NB4 (cell line): ENCODE data around the gene RAB25.

Source experiments
- DNase-seq: peaks from one replicate; pipeline ENCODE4 v3.0.0; 2010; ENCODE audit warnings: low read depth
- H3K4me3 ChIP-seq: one replicate; pipeline ENCODE4 v1.5.1; 2011; ENCODE audit warnings: mild to moderate bottlenecking, low read depth, low read length, moderate library complexity
- MYC ChIP-seq: IDR thresholded peaks from 2 replicates; pipeline ENCODE4 v1.6.1; 2011; ENCODE audit warnings: low read depth, low read length
- POLR2A ChIP-seq: IDR thresholded peaks from 2 replicates; pipeline ENCODE4 v1.6.1; 2011; ENCODE audit warnings: mild to moderate bottlenecking; ENCODE audit not compliant: insufficient read length; ENCODE audit errors: extremely low read depth
- TF ChIP-seq, protein P1 (sequence below): IDR thresholded peaks from one replicate; pipeline ENCODE4 v1.5.1; 2012; ENCODE audit warnings: low read depth, low read length
- TF ChIP-seq, protein P2 (sequence below): IDR thresholded peaks from 2 replicates; pipeline ENCODE4 v1.6.1; 2011; ENCODE audit warnings: low read depth, low read length

RAB25 gene

DNA sequence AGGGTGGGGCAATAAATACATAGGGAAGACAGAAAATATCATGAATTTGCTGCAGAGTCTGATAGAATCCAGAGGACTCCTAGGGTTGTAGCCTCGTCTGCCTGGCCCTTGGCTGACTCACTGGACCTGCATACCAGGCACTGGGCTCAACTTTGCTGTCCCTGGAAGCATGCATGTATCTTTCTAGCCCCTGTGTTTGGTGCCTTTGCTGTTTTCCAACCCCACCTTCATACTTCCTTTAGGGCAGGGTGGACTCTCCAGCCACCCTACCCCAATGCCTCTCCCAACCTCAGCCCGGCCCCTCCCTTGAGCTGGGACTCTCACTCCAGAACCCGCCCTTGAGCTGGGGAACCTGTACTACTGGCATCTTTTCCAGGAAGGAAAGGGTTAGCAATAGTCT is 1.2 kb downstream of the RAB25 start:
- no peak for DNase-seq
- no peak overlapping the region for H3K4me3 ChIP-seq
- TF ChIP-seq, protein P1, sequence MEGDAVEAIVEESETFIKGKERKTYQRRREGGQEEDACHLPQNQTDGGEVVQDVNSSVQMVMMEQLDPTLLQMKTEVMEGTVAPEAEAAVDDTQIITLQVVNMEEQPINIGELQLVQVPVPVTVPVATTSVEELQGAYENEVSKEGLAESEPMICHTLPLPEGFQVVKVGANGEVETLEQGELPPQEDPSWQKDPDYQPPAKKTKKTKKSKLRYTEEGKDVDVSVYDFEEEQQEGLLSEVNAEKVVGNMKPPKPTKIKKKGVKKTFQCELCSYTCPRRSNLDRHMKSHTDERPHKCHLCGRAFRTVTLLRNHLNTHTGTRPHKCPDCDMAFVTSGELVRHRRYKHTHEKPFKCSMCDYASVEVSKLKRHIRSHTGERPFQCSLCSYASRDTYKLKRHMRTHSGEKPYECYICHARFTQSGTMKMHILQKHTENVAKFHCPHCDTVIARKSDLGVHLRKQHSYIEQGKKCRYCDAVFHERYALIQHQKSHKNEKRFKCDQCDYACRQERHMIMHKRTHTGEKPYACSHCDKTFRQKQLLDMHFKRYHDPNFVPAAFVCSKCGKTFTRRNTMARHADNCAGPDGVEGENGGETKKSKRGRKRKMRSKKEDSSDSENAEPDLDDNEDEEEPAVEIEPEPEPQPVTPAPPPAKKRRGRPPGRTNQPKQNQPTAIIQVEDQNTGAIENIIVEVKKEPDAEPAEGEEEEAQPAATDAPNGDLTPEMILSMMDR: no peak
- TF ChIP-seq MYC: no peak

DNA sequence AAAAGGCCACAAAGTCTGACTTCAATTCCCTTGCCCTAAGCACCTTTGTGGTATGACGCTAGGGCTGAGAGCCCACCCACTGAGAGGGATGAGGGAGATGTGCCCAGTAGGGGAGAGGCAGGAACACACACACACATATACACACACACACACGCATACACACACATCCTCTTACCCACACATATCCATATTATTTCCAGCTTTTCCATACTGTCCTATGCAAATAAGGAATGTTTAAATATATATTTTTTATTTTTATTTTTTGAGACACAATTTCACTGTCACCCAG is 3.0 kb downstream of the RAB25 start:
- H3K4me3 ChIP-seq: no peak overlapping the region
- TF ChIP-seq, protein P2, sequence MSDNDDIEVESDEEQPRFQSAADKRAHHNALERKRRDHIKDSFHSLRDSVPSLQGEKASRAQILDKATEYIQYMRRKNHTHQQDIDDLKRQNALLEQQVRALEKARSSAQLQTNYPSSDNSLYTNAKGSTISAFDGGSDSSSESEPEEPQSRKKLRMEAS: no peak
- TF ChIP-seq MYC: no peak
- no peak for DNase-seq

DNA sequence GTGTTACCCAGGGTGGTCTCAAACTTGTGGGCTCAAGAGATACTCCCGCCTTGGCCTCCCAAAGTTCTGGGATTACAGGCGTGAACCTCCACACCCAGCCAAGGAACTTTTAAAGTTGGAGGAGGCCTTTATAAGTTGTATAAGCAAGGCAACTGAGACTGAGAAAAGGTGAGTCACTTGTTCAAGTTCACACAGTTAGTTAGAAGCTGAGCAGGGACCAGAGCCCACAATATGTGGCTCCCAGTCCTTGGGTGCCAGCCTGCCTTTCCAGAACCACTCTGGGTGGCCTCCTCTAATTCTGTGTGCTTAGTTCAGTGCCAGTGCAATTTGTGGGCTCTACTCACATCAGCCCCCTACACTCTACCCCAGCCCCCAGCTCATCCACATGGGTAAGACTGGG is 3.7 kb downstream of the RAB25 start:
- TF ChIP-seq, protein P2: no peak
- no peak for TF ChIP-seq POLR2A
- TF ChIP-seq, protein P1: no peak
- TF ChIP-seq MYC: no peak

DNA sequence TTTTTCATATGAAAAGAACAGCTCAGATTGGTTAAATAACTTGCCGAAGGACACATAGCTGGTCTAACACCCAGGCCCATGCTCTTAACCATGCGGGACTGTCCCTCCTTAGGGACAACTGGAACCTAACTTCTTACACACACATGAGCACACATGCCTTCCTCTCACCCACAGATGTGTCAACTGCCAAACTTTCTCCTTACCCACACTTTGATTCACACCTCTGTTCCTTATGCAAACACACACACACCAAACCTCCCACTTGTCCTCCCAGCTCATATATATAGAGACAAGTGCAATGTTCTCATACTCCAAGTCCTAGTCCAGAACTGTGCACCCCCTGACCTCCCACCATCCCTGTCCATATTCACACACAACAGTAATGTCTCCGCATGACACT is 4.3 kb downstream of the RAB25 start:
- TF ChIP-seq POLR2A: no peak
- TF ChIP-seq, protein P2: no peak
- TF ChIP-seq, protein P1: no peak
- no peak for TF ChIP-seq MYC
- no peak for DNase-seq
- no peak overlapping the region for H3K4me3 ChIP-seq

More for the DNA sequence above, 3.7 kb downstream of the RAB25 start:
- no peak for DNase-seq
- no peak overlapping the region for H3K4me3 ChIP-seq

DNA sequence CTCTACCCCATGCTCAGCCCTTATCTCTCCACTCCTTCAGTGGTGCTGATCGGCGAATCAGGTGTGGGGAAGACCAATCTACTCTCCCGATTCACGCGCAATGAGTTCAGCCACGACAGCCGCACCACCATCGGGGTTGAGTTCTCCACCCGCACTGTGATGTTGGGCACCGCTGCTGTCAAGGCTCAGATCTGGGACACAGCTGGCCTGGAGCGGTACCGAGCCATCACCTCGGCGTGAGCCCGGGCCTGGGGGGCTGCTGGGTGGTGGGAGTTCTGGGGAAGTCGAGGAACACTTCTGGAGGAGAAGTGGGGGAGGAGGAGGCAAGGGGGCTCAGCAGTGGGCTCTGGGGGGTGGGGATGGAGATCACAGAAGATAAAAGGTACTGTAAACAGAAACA is 4.9 kb downstream of the RAB25 start:
- no peak for DNase-seq
- H3K4me3 ChIP-seq: no peak overlapping the region
- TF ChIP-seq MYC: no peak
- no peak for TF ChIP-seq POLR2A
- TF ChIP-seq, protein P1: no peak
- TF ChIP-seq, protein P2: no peak

DNA sequence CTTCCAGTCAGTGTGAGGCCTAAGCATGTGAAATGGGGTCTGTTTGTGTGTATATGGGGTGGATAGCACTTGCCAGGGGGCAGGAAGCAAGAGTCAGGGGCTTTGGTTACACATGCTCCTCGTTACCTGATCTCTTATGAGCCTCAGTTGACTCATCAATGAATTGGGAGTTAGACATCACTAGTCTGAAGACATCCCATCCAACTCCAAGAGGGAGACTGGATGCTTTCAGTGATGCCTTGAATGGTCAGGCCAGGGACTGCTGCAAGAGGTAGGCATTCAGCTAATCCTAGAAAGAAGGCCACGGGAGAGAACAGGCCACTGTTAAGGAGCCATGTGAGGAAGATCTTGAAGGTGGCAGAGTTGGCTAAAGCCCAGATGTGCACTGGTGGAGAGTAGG is 6.3 kb downstream of the RAB25 start:
- no peak for DNase-seq
- TF ChIP-seq MYC (no peak), POLR2A (no peak)
- TF ChIP-seq, protein P1: no peak
- TF ChIP-seq, protein P2: no peak
- H3K4me3 ChIP-seq: no peak overlapping the region
